Vagina (tissue), 2 donors: Measurements from ENCODE around the gene PTPRF. TPM values are rescaled to one million over a fixed set of nuclear protein-coding genes. Genes with fewer than 3 reads are reported as not detected.

Experiments
- DNase-seq, 2 donors: peaks; one replicate each; pipeline ENCODE4 v3.0.0-alpha.2; 2017; ENCODE audit errors: extremely low spot score in 2 of 2
- H3K27ac ChIP-seq: fragments of 200-600 bp; sonication (generic); one replicate; pipeline ENCODE4 v1.5.1; 2019
- H3K27me3 ChIP-seq: fragments of 200-600 bp; sonication (generic); one replicate; pipeline ENCODE4 v1.5.1; 2019
- H3K36me3 ChIP-seq, 2 donors: fragments of 200-600 bp; sonication (generic); one replicate each; pipeline ENCODE4 v1.5.1; 2017 to 2019
- H3K4me1 ChIP-seq: fragments of 200-600 bp; sonication (generic); one replicate; pipeline ENCODE4 v1.5.1; 2019
- H3K4me3 ChIP-seq, 2 donors: fragments of 200-600 bp; sonication (generic); 1 replicate in 1 of 2; 2 replicates in 1 of 2; pipeline ENCODE4 v1.5.1; 2016 to 2019
- H3K9me3 ChIP-seq: fragments of 200-600 bp; sonication (generic); one replicate; pipeline ENCODE4 v1.5.1; 2019
- CTCF ChIP-seq, 3 experiments: fragments of 450-650 bp in 2 of 3; fragments of 200-600 bp in 1 of 3; sonication (generic) in 1 of 3; IDR thresholded peaks; one replicate each; pipeline ENCODE4 v1.5.1; 2017 to 2019; ENCODE audit warnings: antibody characterized with exemption in 3 of 3, mild to moderate bottlenecking in 2 of 3, moderate library complexity in 2 of 3
- POLR2A ChIP-seq, 2 donors: fragments of 450-650 bp; IDR thresholded peaks; one replicate each; pipeline ENCODE4 v1.6.1; 2017; ENCODE audit warnings: antibody characterized with exemption in 2 of 2, mild to moderate bottlenecking in 2 of 2, moderate library complexity in 2 of 2
- POLR2AphosphoS5 ChIP-seq, 2 donors: sonication (generic); formaldehyde crosslinking; IDR thresholded peaks; one replicate each; pipeline ENCODE4 v1.9.0; 2017; ENCODE audit warnings: antibody characterized with exemption in 2 of 2, mild to moderate bottlenecking in 2 of 2, low read depth in 1 of 2; ENCODE audit not compliant: insufficient read depth in 1 of 2
- intact Hi-C: fragments of 100-400 bp; cut with DNase I; formaldehyde crosslinking; loops from one replicate; pipeline ENCODE4 v1.15.1; 2023
- total RNA-seq: library from RNA; depleted of rRNA; stranded (reverse); fragments of >200 nt; gene quantifications from one replicate; pipeline ENCODE4 v1.2.3, GENCODE V29; 2016

Gene PTPRF
- total RNA-seq, 1 donor from 2014 or later, result 139 TPM

- Histone ChIP-seq H3K27ac (no peak overlapping the region), H3K27me3 (no peaks in the 10 kb centered on the region), H3K36me3 (peaks cover 0 to 62% of the 10 kb centered on the region in 2 donors), H3K4me3 (no peak overlapping the region), H3K4me1 (no peaks in the 10 kb centered on the region), H3K9me3 (no peaks in the 10 kb centered on the region)
- intact Hi-C loops, result no loop called here
- DNase-seq, result no peak
- TF ChIP-seq CTCF (IDR thresholded peaks at IDR 0.05) (no peak), POLR2AphosphoS5 (IDR thresholded peaks at IDR 0.05; ENCODE audit: insufficient read depth in 1 of 2, low read depth in 1 of 2) (no peak), POLR2A (IDR thresholded peaks at IDR 0.05) (no peak)
These were observed 78.1 kb downstream of the PTPRF start for GRCh38 chr1:43608827-43609226.

- no peak for TF ChIP-seq POLR2AphosphoS5 (IDR thresholded peaks at IDR 0.05; ENCODE audit: insufficient read depth in 1 of 2, low read depth in 1 of 2)
- TF ChIP-seq CTCF (IDR thresholded peaks at IDR 0.05), result no peak
- no peak for TF ChIP-seq POLR2A (IDR thresholded peaks at IDR 0.05)
- peaks cover 0 to 68% of the 10 kb centered on the region in 2 donors for H3K36me3 ChIP-seq
- no peaks in the 10 kb centered on the region for H3K4me1 ChIP-seq
- intact Hi-C loops, result no loop called here
- no peak for DNase-seq
- no peaks in the 10 kb centered on the region for H3K27me3 ChIP-seq
- no peak overlapping the region for H3K4me3 ChIP-seq
- no peak overlapping the region for H3K27ac ChIP-seq
- H3K9me3 ChIP-seq, result no peaks in the 10 kb centered on the region
These were observed 79.7 kb downstream of the PTPRF start for GRCh38 chr1:43610339-43610738.

- Histone ChIP-seq H3K4me1 (no peaks in the 10 kb centered on the region), H3K9me3 (no peaks in the 10 kb centered on the region), H3K4me3 (no peak overlapping the region), H3K36me3 (peaks cover 0 to 53% of the 10 kb centered on the region in 2 donors), H3K27me3 (no peaks in the 10 kb centered on the region), H3K27ac (no peak overlapping the region)
- DNase-seq, result no peak
- TF ChIP-seq POLR2A (IDR thresholded peaks at IDR 0.05), result no peak
- TF ChIP-seq CTCF (IDR thresholded peaks at IDR 0.05), result no peak
- no peak for TF ChIP-seq POLR2AphosphoS5 (IDR thresholded peaks at IDR 0.05; ENCODE audit: insufficient read depth in 1 of 2, low read depth in 1 of 2)
- intact Hi-C loops, result no loop called here
These were observed 81.3 kb downstream of the PTPRF start for GRCh38 chr1:43611950-43612349.

- Histone ChIP-seq H3K27me3 (no peaks in the 10 kb centered on the region), H3K36me3 (peaks cover 0 to 52% of the 10 kb centered on the region in 2 donors)
- no peak for DNase-seq
These were observed 81.7 kb downstream of the PTPRF start for GRCh38 chr1:43612406-43612805.

More at GRCh38 chr1:43612406-43612805, 81.7 kb downstream of the PTPRF start:
- TF ChIP-seq POLR2AphosphoS5 (IDR thresholded peaks at IDR 0.05; ENCODE audit: insufficient read depth in 1 of 2, low read depth in 1 of 2) (no peak), POLR2A (IDR thresholded peaks at IDR 0.05) (no peak), CTCF (IDR thresholded peaks at IDR 0.05) (no peak)
- no peaks in the 10 kb centered on the region for H3K4me1 ChIP-seq
- no peaks in the 10 kb centered on the region for H3K9me3 ChIP-seq
- no peak overlapping the region for H3K27ac ChIP-seq
- intact Hi-C loops, result no loop called here
- H3K4me3 ChIP-seq, result no peak overlapping the region
